Neural cell (in vitro differentiated cells): ENCODE results near the gene NTMT1. TPM values are rescaled to one million over a fixed set of nuclear protein-coding genes. Genes with fewer than 3 reads are reported as not detected.

Source experiments
- H2AFZ ChIP-seq: fragments of 200-600, 300-800 bp; sonication (generic), shearing (Covaris generic); 2 replicates; pipeline ENCODE4 v1.6.0; 2014; ENCODE audit warnings: low read depth, mild to moderate bottlenecking, antibody characterized with exemption, low read length, moderate library complexity
- H3F3A ChIP-seq: fragments of 200-600 bp; shearing (Covaris generic); 2 replicates; pipeline ENCODE4 v1.6.1; 2016; ENCODE audit warnings: mild to moderate bottlenecking, moderate library complexity, mixed read lengths, antibody characterized with exemption, low read length; ENCODE audit not compliant: insufficient read depth, poor library complexity, severe bottlenecking
- H3K27ac ChIP-seq: fragments of 200-600, 300-800 bp; sonication (generic), shearing (Covaris generic); 2 replicates; pipeline ENCODE4 v1.5.1; 2014; ENCODE audit warnings: mild to moderate bottlenecking, low read length, moderate library complexity
- H3K27me3 ChIP-seq: fragments of 300-800, 200-600 bp; sonication (generic), shearing (Covaris generic); 2 replicates; pipeline ENCODE4 v1.6.0; 2014; ENCODE audit warnings: mild to moderate bottlenecking, low read depth, low read length, moderate library complexity; ENCODE audit not compliant: insufficient read depth
- H3K36me3 ChIP-seq: fragments of 300-800, 200-600 bp; sonication (generic), shearing (Covaris generic); 2 replicates; pipeline ENCODE4 v1.5.1; 2014; ENCODE audit warnings: mild to moderate bottlenecking, antibody characterized with exemption, low read length, moderate library complexity; ENCODE audit not compliant: insufficient read depth
- H3K4me2 ChIP-seq: fragments of 300-800, 200-600 bp; sonication (generic), shearing (Covaris generic); 2 replicates; pipeline ENCODE4 v1.6.0; 2014; ENCODE audit warnings: mild to moderate bottlenecking, low read length
- H3K4me3 ChIP-seq: fragments of 300-800, 200-600 bp; sonication (generic), shearing (Covaris generic); 2 replicates; pipeline ENCODE4 v1.5.1; 2014; ENCODE audit warnings: mild to moderate bottlenecking, low read length, moderate library complexity
- H3K79me2 ChIP-seq: fragments of 200-600 bp; shearing (Covaris generic); replicated peaks from 2 replicates; pipeline ENCODE4 v1.6.0; 2014; ENCODE audit warnings: mild to moderate bottlenecking, low read length, moderate library complexity; ENCODE audit not compliant: insufficient read depth
- H3K9ac ChIP-seq: fragments of 300-800, 200-600 bp; sonication (generic), shearing (Covaris generic); 2 replicates; pipeline ENCODE4 v1.6.1; 2016; ENCODE audit warnings: mild to moderate bottlenecking, low read length, mixed read lengths
- H3K9me2 ChIP-seq: fragments of 200-600 bp; shearing (Covaris generic); 2 replicates; pipeline ENCODE4 v1.6.1; 2016; ENCODE audit warnings: mild to moderate bottlenecking, low read length, mixed read lengths; ENCODE audit not compliant: insufficient read depth
- H3K9me3 ChIP-seq: fragments of 200-600, 300-800 bp; sonication (generic), shearing (Covaris generic); 2 replicates; pipeline ENCODE4 v1.6.1; 2016; ENCODE audit warnings: mild to moderate bottlenecking, mixed run types, low read length, moderate library complexity, mixed read lengths
- H4K20me1 ChIP-seq: fragments of 200-600 bp; shearing (Covaris generic); 2 replicates; pipeline ENCODE4 v1.6.1; 2016; ENCODE audit warnings: mild to moderate bottlenecking, mixed run types; ENCODE audit not compliant: insufficient read depth
- CTCF ChIP-seq: fragments of 450-650 bp; IDR thresholded peaks from 2 replicates; pipeline ENCODE4 v1.5.1; 2014; ENCODE audit warnings: antibody characterized with exemption, mild to moderate bottlenecking, moderate library complexity; ENCODE audit not compliant: poor library complexity, severe bottlenecking
- EP300 ChIP-seq: fragments of 450-650 bp; conservative IDR thresholded peaks from 2 replicates; pipeline ENCODE4 v1.6.1; 2014; ENCODE audit warnings: antibody characterized with exemption, mild to moderate bottlenecking, moderate library complexity; ENCODE audit not compliant: poor library complexity, severe bottlenecking
- EZH2 ChIP-seq: fragments of 200-600, 300-800 bp; shearing (Covaris generic), sonication (generic); IDR thresholded peaks from 2 replicates; pipeline ENCODE4 v1.6.1; 2014; ENCODE audit warnings: antibody characterized with exemption, low read length, borderline replicate concordance, mild to moderate bottlenecking; ENCODE audit not compliant: insufficient read depth, poor library complexity, severe bottlenecking
- MXI1 ChIP-seq: fragments of 450-650 bp; conservative IDR thresholded peaks from 2 replicates; pipeline ENCODE4 v1.6.1; 2014; ENCODE audit warnings: antibody characterized with exemption, mild to moderate bottlenecking; ENCODE audit not compliant: poor library complexity, severe bottlenecking
- POLR2AphosphoS5 ChIP-seq: IDR thresholded peaks from 2 replicates; pipeline ENCODE4 v1.6.1; 2012
- RAD21 ChIP-seq: fragments of 450-650 bp; conservative IDR thresholded peaks from 2 replicates; pipeline ENCODE4 v1.6.1; 2014; ENCODE audit warnings: antibody characterized with exemption, mild to moderate bottlenecking, moderate library complexity
- REST ChIP-seq: IDR thresholded peaks from 2 replicates; pipeline ENCODE4 v1.6.1; 2012; ENCODE audit warnings: borderline replicate concordance
- SMC3 ChIP-seq: fragments of 450-650 bp; conservative IDR thresholded peaks from 2 replicates; pipeline ENCODE4 v1.6.1; 2014; ENCODE audit warnings: antibody characterized with exemption, mild to moderate bottlenecking, moderate library complexity; ENCODE audit not compliant: poor library complexity
- TAF1 ChIP-seq: IDR thresholded peaks from 2 replicates; pipeline ENCODE4 v1.6.1; 2012; ENCODE audit warnings: low read depth
- polyA plus RNA-seq: library from polyadenylated mRNA; depleted of rRNA; stranded (reverse); fragments of >200 nt; gene quantifications from 2 replicates; pipeline ENCODE4 v1.2.3, GENCODE V29; 2014

NTMT1 gene
- polyA plus RNA-seq, 1 donor from 2014 or later, result 35.9 TPM

GRCh38 chr9:129606161-129607026 lies 19.6 kb upstream of the NTMT1 start:
- H3K9me2 ChIP-seq, result no peaks in the 10 kb centered on the region
- H3K27ac ChIP-seq, result no peak overlapping the region
- H3K9ac ChIP-seq, result no peak overlapping the region
- no peaks in the 10 kb centered on the region for H3K27me3 ChIP-seq
- no peak overlapping the region for H2AFZ ChIP-seq
- no peaks in the 10 kb centered on the region for H3K36me3 ChIP-seq
- H3K4me3 ChIP-seq, result no peak overlapping the region
- H3K9me3 ChIP-seq, result no peaks in the 10 kb centered on the region
- no peaks in the 10 kb centered on the region for H3F3A ChIP-seq
- TF ChIP-seq POLR2AphosphoS5 (no peak), SMC3 (no peak), EZH2 (no peak), MXI1 (no peak), TAF1 (no peak), RAD21 (no peak), REST (no peak), CTCF (no peak), EP300 (no peak)
- H3K4me2 ChIP-seq, result no peak overlapping the region
- no peaks in the 10 kb centered on the region for H3K79me2 ChIP-seq
- no peaks in the 10 kb centered on the region for H4K20me1 ChIP-seq

GRCh38 chr9:129607027-129607387 lies 19.0 kb upstream of the NTMT1 start:
- H3K9me3 ChIP-seq, result no peaks in the 10 kb centered on the region

More at GRCh38 chr9:129607027-129607387, 19.0 kb upstream of the NTMT1 start:
- no peak for TF ChIP-seq SMC3
- TF ChIP-seq CTCF, result no peak
- TF ChIP-seq EP300, result no peak
- no peak for TF ChIP-seq EZH2
- no peak for TF ChIP-seq REST
- TF ChIP-seq MXI1, result no peak
- no peak for TF ChIP-seq RAD21
- no peak for TF ChIP-seq TAF1
- no peak for TF ChIP-seq POLR2AphosphoS5
- Histone ChIP-seq H3K9me2 (no peaks in the 10 kb centered on the region), H3K9ac (peak overlapping the region; percentile 20), H3K79me2 (no peaks in the 10 kb centered on the region), H3K36me3 (no peaks in the 10 kb centered on the region), H4K20me1 (no peaks in the 10 kb centered on the region), H3F3A (no peaks in the 10 kb centered on the region), H3K4me3 (no peak overlapping the region), H3K27ac (no peak overlapping the region), H3K27me3 (no peaks in the 10 kb centered on the region), H3K4me2 (no peak overlapping the region), H2AFZ (no peak overlapping the region)
